Esophagus muscularis mucosa (tissue), 4 donors: ENCODE measurements around the gene FAM124B.

Experiments
- EP300 ChIP-seq: sonication (generic); formaldehyde crosslinking; IDR thresholded peaks from one replicate; pipeline ENCODE4 v1.6.1; 2017; ENCODE audit warnings: antibody characterized with exemption
- POLR2A ChIP-seq: fragments of 450-650 bp; IDR thresholded peaks from one replicate; pipeline ENCODE4 v1.6.1; 2017; ENCODE audit warnings: antibody characterized with exemption, moderate library complexity, mild to moderate bottlenecking, low read depth
- POLR2AphosphoS5 ChIP-seq, 2 donors: sonication (generic); formaldehyde crosslinking; IDR thresholded peaks; one replicate each; pipeline ENCODE4 v1.6.1; 2017; ENCODE audit warnings: antibody characterized with exemption in 2 of 2
- TF ChIP-seq, protein P1 (sequence below), 3 experiments: fragments of 200-600 bp in 2 of 3; fragments of 450-650 bp in 1 of 3; sonication (generic) in 2 of 3; IDR thresholded peaks; one replicate each; pipeline ENCODE4 v1.5.1; 2017 to 2019; ENCODE audit warnings: antibody characterized with exemption in 3 of 3, mild to moderate bottlenecking in 2 of 3, moderate library complexity in 1 of 3

DNA sequence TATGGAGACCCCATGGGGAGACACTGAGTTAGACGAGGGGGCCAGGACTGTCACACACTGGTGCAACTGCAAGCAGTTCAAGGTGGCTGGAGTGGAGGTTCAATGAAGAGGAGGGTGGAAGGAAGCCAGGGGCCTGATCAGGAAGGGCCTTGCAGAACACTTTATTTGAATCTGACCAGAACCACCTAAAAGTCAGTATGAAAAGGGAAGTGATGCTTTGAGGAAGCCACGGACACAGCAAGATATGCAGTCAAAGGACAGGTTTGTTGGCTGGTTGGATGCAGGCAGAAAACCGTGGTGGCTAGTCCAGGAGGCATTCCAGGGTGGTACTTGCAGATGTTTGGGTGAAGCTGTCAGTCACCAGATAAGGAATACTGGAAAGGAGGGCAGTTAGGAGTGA is 3.5 kb upstream of the FAM124B start:
- TF ChIP-seq, protein P1, sequence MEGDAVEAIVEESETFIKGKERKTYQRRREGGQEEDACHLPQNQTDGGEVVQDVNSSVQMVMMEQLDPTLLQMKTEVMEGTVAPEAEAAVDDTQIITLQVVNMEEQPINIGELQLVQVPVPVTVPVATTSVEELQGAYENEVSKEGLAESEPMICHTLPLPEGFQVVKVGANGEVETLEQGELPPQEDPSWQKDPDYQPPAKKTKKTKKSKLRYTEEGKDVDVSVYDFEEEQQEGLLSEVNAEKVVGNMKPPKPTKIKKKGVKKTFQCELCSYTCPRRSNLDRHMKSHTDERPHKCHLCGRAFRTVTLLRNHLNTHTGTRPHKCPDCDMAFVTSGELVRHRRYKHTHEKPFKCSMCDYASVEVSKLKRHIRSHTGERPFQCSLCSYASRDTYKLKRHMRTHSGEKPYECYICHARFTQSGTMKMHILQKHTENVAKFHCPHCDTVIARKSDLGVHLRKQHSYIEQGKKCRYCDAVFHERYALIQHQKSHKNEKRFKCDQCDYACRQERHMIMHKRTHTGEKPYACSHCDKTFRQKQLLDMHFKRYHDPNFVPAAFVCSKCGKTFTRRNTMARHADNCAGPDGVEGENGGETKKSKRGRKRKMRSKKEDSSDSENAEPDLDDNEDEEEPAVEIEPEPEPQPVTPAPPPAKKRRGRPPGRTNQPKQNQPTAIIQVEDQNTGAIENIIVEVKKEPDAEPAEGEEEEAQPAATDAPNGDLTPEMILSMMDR (IDR thresholded peaks at IDR 0.05): no peak
- TF ChIP-seq POLR2AphosphoS5 (IDR thresholded peaks at IDR 0.05): no peak
- no peak for TF ChIP-seq POLR2A
- no peak for TF ChIP-seq EP300
